ENCODE results near the gene RD3L. TPM values are rescaled to one million over a fixed set of nuclear protein-coding genes. Genes with fewer than 3 reads are reported as not detected.

Gene RD3L
- total RNA-seq, 1 donor from 2014 or later, result not detected

GRCh38 chr14:103899316-103899715 lies 43.0 kb downstream of the RD3L start:
- H3K36me3 Mint-ChIP-seq (ENCODE audit: insufficient read depth), result no peaks in the 10 kb centered on the region
- no peaks in the 10 kb centered on the region for H3K27me3 Mint-ChIP-seq
- DNase-seq (ENCODE audit: low spot score, unreplicated experiment), result no peak
- H3K9me3 Mint-ChIP-seq (ENCODE audit: low read depth), result peaks cover 4% of the 10 kb centered on the region
- TF ChIP-seq, protein P1, sequence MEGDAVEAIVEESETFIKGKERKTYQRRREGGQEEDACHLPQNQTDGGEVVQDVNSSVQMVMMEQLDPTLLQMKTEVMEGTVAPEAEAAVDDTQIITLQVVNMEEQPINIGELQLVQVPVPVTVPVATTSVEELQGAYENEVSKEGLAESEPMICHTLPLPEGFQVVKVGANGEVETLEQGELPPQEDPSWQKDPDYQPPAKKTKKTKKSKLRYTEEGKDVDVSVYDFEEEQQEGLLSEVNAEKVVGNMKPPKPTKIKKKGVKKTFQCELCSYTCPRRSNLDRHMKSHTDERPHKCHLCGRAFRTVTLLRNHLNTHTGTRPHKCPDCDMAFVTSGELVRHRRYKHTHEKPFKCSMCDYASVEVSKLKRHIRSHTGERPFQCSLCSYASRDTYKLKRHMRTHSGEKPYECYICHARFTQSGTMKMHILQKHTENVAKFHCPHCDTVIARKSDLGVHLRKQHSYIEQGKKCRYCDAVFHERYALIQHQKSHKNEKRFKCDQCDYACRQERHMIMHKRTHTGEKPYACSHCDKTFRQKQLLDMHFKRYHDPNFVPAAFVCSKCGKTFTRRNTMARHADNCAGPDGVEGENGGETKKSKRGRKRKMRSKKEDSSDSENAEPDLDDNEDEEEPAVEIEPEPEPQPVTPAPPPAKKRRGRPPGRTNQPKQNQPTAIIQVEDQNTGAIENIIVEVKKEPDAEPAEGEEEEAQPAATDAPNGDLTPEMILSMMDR (IDR thresholded peaks at IDR 0.05; ENCODE audit: unreplicated experiment), result no peak
- H3K27ac Mint-ChIP-seq, result no peak overlapping the region
- H3K4me3 Mint-ChIP-seq (ENCODE audit: low read depth), result no peak overlapping the region
- peaks cover 4% of the 10 kb centered on the region for H3K4me1 Mint-ChIP-seq (ENCODE audit: low read depth)

GRCh38 chr14:103898711-103899110 lies 43.6 kb downstream of the RD3L start:
- Mint-ChIP-seq H3K4me1 (ENCODE audit: low read depth) (peaks cover 4% of the 10 kb centered on the region), H3K4me3 (ENCODE audit: low read depth) (no peak overlapping the region), H3K9me3 (ENCODE audit: low read depth) (peaks cover 4% of the 10 kb centered on the region), H3K27ac (no peak overlapping the region), H3K27me3 (no peaks in the 10 kb centered on the region), H3K36me3 (ENCODE audit: insufficient read depth) (no peaks in the 10 kb centered on the region)
- no peak for DNase-seq (ENCODE audit: low spot score, unreplicated experiment)
- TF ChIP-seq, protein P1 (IDR thresholded peaks at IDR 0.05; ENCODE audit: unreplicated experiment), result no peak

DNA sequence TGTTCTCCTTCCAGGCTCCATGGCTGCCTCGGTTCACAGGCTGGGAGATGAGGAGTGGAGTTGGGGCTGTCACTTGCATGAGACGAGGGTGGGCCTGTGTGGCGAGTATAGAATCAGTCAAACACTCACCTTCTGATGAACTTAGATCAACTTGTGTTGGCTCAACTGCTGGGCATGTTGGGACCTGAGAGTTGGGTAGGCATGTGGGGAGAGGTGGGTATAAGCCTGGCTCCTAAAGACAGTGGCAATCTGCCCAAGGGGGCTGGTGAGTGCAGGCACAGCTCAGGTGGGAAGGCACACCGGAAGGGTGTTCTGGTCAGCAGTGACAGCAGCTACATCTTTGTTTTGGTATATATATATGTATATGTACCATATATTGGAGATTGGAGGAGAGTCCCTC lies 44.1 kb downstream of the RD3L start:
- H3K27ac Mint-ChIP-seq, result no peak overlapping the region
- no peak overlapping the region for H3K4me3 Mint-ChIP-seq (ENCODE audit: low read depth)
- peaks cover 4% of the 10 kb centered on the region for H3K4me1 Mint-ChIP-seq (ENCODE audit: low read depth)
- no peaks in the 10 kb centered on the region for H3K27me3 Mint-ChIP-seq
- peaks cover 4% of the 10 kb centered on the region for H3K9me3 Mint-ChIP-seq (ENCODE audit: low read depth)
- TF ChIP-seq, protein P1 (IDR thresholded peaks at IDR 0.05; ENCODE audit: unreplicated experiment), result no peak
- no peak for DNase-seq (ENCODE audit: low spot score, unreplicated experiment)
- H3K36me3 Mint-ChIP-seq (ENCODE audit: insufficient read depth), result no peaks in the 10 kb centered on the region

DNA sequence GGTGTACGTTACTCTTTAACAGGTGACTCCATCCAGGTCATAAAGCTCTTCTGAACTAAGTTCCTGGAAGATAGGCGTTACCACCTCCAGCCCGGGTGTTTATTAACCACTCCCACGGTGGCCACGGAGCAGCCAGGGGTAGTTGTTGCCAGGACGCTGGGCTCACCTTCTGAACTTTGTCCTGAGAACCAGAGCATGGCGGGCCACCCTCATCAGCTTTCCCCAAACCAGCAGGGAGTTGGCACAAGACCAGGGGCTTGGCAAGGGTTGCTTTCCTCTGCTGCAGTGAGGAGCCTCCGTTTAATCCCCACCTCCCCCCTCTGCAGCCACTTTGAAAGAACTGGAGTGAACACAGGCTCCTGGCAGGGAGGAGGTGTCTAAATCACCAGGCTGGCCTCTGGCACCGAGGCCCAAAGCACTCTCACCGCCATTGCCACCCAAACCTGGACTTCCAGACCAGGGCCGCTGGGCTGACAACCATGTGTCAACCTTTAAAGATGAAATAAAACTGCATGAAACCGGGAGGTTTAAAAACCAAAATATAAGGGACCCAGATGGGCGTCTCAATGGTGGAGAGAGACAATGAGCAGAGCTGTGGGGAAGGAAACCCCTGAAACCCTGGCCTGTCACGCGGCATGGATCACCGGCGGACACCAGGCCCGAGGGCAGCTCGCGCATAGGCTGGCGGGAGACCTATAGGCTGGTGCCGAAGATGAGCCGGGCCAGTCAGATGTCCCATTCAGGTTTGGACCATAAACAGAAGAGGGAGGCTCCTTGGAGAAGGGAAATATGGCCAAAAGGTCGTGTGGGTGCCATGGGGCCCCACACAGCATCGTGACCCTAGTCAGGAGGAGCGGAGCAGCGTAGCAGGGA lies 45.0 kb downstream of the RD3L start:
- no peak for DNase-seq (ENCODE audit: low spot score, unreplicated experiment)
- peaks cover 4% of the 10 kb centered on the region for H3K4me1 Mint-ChIP-seq (ENCODE audit: low read depth)
- H3K27me3 Mint-ChIP-seq, result no peaks in the 10 kb centered on the region
- TF ChIP-seq, protein P1 (IDR thresholded peaks at IDR 0.05; ENCODE audit: unreplicated experiment), result no peak
- H3K4me3 Mint-ChIP-seq (ENCODE audit: low read depth), result no peak overlapping the region
- H3K27ac Mint-ChIP-seq, result no peak overlapping the region
- peaks cover 4% of the 10 kb centered on the region for H3K9me3 Mint-ChIP-seq (ENCODE audit: low read depth)
- H3K36me3 Mint-ChIP-seq (ENCODE audit: insufficient read depth), result no peaks in the 10 kb centered on the region

DNA sequence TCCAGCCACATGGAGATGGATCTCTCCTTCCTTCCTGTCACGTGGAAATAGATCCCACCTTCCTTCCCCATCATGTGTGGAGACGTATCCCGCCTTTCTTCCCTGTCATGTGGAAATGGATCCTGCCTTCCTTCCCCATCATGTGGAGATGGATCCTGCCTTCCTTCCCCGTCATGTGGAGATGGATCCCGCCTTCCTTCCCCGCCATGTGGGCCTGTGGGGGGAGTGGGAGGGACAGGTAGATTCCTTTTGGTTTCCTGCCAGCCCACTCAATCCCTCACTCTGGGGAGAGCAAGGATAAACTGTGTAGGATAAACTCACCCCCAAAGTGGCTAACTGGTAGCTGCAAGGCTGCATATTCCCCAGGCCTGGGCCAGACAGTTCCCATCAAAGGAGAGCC lies 45.8 kb downstream of the RD3L start:
- DNase-seq (ENCODE audit: low spot score, unreplicated experiment), result no peak
- no peaks in the 10 kb centered on the region for H3K36me3 Mint-ChIP-seq (ENCODE audit: insufficient read depth)
- H3K27ac Mint-ChIP-seq, result no peak overlapping the region
- H3K4me3 Mint-ChIP-seq (ENCODE audit: low read depth), result no peak overlapping the region
- H3K27me3 Mint-ChIP-seq, result no peaks in the 10 kb centered on the region
- peaks cover 4% of the 10 kb centered on the region for H3K4me1 Mint-ChIP-seq (ENCODE audit: low read depth)
- TF ChIP-seq, protein P1 (IDR thresholded peaks at IDR 0.05; ENCODE audit: unreplicated experiment), result no peak
- peaks cover 4% of the 10 kb centered on the region for H3K9me3 Mint-ChIP-seq (ENCODE audit: low read depth)

Data from progenitor cell of endocrine pancreas (in vitro differentiated cells).